SIG-M5 (cell line): ENCODE measurements around the gene RAB11A.

ENCODE experiments used
- DNase-seq: peaks from one replicate; lab custom pipeline; 2025; lab: John Stamatoyannopoulos, UW

Gene RAB11A

DNA sequence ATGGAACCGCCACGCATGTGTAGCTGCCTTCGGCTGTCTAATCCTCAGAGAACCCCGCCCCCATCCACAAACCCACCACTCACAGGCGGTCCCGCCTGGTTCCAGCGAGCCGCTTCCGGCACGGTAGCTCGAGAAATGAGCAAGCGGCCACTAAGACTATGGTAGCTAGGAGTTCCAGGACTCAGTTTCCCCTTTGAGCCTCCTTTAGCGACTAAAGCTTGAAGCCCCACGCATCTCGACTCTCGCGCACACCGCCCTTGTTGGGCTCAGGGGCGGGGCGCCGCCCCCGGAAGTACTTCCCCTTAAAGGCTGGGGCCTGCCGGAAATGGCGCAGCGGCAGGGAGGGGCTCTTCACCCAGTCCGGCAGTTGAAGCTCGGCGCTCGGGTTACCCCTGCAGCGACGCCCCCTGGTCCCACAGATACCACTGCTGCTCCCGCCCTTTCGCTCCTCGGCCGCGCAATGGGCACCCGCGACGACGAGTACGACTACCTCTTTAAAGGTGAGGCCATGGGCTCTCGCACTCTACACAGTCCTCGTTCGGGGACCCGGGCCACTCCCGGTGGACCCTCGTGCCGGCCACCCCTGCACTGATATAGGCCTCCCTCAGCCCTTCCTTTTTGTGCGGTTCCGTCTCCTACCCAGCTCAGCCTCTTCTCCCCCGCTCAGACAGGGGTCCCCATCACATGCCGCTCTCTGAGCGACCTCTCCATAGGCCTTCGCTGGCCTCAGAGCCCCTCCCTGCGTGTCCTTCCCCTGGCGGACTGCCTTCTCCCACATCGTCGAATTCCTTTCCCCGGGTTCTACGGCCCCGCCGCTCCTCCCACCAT is at the start of gene RAB11A:
RAB11A (plus strand) TSS at position 366 of the 828 bp plus-strand sequence; CDS start at position 461, 95 bp downstream.
- peak; percentile 73 for DNase-seq

DNA sequence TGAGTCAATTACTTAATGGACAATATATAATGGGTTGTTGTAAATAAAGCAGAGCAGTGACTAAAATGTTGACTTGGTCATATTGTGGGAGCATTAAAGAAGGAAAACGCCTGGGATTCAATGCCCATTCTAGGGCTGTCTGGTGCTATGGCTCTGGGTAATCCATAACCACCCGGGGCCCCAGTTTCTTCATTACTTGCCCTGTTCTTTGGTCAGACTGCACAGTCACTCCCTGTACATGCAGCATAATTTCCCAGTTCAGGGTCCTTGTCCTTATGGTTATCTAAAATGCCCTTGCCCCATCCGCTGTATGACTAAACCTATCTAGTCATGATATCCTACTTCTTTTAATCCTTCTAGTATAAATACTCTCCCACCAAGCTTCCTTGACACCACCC is 49.7 kb upstream of the RAB11A start:
- DNase-seq = no peak

DNA sequence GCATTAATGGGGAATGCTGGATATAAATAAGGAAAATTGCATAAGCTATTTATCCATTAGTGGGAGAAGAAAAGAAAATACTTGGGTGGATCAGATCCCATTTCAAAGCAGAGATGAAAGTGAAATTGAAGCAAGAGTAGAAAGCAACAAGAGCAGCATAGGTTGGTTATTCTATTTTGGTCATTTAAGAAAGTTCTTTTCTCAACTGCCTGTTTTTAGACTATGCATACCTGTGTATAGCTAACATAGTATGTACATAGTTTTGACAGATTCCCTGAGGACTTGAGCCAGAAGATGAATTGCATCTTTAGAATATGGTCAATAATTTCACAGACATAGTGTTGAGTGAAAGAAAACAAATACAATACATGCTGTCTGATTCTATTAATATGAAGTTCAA is 48.2 kb upstream of the RAB11A start:
- no peak for DNase-seq

DNA sequence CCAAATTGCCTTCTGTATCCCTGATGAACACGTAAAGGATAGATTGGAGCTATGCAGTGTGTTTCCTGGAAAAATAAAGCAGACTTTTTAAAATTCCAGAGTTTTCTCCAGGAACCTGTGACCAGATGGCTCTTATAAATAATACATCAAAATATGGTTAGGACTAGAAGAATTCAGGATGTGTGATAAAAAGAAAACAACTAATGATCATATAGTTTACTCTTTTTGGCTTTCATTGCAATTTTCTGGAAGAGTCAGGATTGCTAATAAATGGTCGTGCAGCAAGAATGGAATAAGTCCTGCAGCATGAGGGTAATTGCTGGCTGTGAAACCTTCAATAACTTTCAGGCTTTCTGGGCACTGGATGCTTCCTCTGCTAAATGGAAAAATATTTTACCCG is 47.0 kb upstream of the RAB11A start:
- DNase-seq = no peak

DNA sequence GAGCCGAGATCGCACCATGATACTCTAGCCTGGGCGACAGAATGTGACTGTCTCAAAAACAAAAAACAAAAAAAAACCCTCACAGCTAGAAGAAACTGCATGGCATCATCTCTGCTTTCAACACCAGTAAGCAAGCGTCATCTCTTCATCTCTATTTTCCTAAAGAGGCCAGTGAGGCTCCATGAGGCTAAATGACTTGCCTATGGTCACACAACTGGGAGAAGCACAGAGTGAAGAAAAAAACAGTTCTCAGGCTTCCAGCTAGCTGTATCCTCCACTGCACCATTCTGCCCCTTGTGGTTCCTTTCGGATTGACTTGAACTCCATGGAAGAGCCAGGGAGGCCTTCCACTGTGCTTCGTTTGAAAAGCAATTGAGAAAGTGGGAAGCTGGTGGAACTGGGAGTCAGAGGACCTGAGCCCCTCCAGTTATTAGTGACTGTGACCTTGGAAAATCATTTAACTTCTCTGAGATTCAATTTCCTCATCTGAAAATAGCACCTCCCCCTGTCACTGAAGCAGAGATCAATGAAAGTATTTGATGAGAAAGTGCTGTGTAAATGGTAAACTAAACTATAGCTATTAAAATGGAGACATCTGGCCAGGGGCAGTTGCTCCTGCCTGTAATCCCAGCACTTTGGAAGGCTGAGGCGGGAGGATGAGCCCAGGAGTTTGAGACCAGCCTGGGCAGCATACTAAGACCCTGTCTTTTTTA is 45.1 kb upstream of the RAB11A start:
- DNase-seq = no peak

DNA sequence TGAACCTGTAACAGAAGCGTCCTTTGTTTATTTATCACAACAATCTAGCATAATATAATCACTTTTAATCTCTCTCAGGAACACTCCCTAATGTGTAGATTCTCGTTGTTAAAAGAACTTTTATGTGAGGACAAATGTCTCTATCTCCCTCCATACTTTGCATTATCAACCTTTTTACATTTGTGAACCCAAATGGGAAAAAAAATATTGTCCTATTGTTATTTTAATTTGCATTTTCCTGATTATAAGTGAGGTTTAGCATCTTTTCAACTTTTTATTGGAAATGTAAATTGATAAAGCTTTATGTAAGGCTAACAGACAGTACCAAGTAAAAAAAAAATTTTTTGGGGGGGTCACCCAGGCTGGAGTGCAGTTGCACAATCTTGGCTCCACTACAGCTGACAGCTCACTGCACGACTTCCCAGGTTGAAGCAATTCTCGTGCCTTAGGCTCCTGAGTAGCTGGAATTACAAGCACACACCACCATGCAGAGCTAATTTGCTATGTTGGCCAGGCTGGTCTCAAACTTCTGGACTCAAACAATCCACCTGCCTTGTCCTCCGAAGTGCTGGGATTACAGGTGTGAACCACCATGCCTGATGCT is 44.2 kb upstream of the RAB11A start:
- no peak for DNase-seq

DNA sequence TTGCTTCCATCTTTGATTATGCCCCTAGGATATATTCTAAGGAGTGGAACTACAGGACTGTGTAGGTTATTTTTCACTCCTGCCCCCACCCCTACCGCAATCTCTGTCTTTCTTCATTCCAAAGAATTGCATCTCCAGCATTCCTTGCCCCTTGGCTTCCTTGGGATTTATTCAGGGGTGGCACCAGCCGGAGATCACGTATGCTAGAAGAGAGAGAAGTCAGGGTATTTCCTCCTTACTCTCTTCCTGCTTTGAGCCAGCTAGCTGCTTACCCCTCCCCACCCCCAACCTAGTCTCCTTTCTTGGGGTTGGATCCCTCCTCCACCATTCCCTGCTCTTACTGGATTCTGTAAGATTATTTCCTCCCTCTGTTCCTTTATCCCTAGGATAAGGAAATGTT is 42.2 kb upstream of the RAB11A start:
- DNase-seq = no peak

DNA sequence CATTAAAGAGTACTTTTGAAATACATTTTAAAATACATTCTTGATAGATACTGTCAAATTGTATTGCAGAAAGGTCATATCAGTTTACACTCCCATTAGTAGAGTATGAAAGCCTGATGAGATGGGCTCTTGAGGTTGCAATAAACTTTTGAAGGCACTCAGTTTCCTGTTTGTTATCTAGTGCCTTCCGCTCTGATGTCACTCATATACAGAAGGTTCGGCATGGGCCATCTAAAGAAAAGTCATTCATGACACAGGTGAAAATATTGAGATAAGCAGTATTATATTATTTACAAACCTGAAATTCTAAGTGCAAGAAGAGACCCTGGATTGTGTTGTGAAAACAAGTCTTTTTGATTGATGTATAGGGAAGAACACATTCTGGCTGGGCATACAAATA is 40.7 kb upstream of the RAB11A start:
- DNase-seq = no peak

DNA sequence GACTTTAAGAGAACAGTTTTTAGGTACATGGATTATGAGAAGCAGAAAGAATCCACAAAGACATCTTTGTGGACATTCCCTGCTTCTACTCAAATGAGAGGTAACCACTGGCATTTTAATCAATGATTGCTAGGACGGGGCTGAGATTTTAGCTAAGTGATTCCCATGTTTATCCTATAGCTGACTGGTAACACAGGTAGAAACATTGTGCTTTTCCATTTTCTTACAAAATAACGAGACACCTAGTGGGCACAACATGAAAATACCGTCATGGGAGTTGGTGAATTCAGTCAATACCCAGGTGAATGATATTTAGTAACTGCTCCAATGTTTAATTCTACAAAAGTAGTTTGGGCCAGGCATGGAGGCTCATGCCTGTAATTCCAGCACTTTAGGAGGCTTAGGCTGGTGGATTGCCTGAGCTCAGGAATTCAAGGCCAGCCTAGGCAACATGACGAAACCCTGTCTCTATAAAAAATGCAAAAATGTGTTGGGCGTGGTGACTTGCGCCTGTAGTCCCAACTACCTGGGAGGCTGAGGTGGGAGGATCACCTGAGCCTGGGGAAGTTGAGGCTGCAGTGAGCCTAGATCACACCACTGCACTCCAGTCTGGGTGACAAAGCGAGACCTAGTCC is 40.0 kb upstream of the RAB11A start:
- DNase-seq = no peak

DNA sequence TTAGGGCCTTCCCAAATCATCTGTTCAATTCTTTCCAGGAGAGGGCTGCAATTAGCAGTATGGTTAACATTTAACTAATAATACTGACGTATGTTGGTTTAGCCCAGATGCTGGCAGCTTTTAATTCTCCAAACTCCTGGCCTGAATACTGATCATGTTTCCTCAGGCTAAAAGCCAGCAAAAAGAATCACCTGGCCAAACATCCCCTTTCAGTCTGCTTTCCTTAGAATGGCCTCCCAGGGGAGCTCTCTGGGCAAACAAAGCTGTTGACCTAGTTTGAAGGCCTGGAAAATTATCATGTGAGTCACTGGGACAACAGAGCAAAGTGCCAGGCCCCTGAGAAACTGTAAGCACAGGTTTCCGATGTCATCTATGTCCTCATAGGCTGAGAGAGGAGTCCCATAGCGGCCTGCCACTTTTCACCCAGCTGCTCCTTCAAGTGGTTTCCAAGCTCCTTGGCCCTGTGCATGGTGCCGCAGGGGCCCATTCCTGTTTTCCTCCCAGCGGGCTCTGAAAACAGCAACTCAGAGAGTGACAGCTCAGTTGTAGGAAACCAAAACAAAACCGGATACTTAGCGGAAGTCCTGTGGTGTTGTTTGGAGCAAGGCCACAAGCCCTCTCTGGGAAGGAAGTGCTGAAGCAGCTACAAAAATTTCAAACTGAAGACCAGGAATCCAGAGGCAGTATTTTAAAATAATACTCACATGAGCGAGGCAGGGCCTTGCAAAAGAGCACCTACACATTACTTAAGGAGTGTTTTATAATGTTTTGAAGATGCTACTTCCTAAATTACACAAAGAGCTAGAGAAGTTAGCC is 36.5 kb upstream of the RAB11A start:
- peak; percentile 33 for DNase-seq

DNA sequence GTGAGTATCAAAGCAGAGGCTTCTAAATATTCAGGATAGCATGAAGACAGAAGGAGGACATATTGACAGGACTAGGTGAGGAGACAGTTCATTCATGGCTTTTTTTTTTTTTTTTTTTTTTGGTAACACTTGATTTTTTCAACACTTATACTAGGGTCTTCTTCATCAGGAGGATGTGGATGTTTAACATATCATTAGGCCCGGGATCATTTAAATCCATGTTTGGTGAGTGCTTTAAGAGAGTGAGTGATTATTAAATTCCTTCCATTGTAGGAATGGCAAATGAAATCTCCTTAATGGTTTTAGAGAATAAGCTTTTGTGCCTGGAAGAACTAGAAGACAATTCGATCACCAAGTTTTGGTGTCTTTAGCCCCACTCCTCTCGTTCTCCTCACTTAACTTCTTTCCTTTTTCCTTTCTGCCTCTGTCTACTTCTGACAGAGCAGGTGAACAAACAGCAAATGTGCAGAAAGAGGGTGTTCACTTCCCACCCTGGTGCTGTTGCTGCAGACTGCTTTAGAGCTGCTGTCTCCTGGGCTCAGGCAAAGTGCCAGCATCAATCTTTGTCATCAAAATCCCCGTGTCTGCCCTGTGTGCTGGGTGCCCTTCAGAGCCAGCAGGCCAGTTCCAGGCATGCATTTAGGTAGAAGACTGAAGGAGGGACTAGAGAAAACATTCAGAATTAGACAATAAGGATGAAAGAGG is 35.6 kb upstream of the RAB11A start:
- no peak for DNase-seq

DNA sequence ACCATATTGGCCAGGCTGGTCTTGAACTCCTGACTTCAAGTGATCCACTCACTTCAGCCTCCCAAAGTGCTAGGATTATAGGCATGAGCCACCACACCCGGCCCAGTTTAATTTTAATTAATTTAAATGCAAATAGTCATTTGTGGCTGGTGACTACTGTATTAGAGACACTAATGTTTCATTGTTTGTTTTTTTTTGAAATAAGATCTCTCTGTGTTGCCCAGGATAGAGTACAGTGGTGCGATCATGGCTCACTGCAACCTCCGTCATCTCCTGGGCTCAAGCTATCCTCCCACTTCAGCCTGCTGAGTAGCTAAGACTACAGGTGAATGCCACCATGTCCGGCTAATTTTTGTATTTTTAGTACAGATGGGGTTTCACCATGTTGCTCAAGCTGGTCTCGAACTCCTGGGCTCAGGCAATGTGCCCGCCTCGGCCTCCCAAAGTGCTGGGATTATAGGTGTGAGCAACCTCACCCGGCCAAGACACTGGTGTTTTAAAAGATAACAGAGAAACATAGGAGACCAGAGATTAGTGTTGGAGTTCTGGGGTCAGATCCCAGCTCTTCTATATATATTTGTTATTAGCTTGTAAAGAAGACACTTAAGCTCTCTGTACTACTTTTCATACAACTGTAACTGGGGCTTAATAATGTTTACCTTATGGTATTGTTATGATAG is 34.5 kb upstream of the RAB11A start:
- no peak for DNase-seq

DNA sequence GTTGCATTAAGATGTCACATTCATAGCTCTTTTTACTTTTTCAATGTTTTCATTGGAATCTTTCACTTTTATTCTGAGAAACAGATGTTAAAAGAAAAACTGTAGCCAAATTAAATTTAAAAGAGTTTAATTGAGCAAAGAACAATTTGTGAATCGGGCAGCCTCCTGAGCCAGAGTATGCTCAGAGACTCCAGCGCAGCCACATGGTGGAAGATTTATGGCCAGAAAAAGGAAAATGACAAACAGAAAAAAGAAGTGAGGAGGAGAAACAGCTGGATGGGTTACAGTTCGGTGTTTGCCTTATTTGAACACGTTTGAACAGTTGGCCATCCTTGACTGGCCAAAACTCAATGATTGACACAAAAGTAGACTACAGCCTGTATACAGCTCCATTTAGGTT is 33.8 kb upstream of the RAB11A start:
- no peak for DNase-seq

DNA sequence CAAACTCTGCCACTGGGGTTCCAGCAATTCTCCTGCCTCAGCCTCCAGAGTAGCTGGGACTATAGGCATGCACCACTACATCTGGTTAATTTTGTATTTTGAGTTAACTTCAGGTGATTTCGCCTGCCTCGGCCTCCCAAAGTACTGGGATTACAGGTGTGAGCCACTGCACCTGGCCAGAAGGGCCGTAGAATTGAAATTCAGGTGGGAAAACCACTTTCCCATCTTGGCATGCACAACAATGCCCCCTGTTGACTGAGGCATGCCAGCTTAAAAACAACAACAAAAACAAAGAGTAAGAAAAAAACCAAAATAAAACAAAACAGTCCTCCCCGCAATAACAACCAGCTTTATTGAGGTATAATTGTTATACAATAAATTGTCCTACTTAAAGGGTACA is 32.6 kb upstream of the RAB11A start:
- no peak for DNase-seq

DNA sequence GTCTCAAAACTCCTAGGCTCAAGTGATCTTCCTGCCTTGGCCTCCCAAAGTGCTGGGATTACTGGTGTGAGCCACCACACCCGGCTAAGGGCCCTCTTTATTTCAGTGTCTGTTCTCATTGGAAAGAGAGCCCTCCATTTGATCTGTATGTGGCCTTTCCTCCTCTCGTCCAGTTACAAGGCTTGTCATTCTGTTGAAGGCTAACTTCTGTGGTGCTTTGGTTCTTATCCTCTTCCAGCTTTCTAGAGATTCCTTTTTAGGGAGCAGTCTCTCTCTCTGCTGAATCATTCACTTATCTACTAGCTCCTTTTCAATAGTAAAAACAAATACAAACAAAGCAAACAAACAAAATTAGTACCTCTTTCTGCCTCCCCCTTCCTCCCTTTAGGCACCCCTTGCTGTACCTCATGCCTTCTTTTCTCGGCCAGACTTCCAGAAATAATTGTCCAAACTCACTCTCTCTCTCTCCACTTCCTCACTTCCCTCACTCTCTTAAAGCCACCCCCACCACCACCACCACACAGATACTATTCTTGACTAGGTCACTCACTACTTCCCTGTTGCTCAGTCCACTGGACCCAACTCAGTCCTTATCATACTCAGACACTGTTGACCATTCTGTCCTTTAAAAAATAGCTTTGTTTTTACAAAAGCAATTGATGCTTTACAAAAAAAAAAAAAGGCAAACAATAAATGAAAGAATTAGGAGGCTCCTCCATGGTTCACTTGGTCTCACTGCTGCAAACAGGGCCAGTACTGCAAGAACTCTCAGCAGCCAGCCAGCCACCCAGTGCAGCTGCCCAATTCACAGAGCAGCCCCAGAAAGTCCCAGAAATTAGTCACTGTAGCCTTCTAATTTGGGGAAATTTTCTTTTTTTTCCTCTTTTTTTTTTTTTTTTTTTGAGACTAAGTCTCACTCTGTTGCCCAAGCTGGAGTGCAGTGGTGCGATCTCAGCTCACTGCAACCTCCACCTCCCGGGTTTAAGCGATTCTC is 31.7 kb upstream of the RAB11A start:
- no peak for DNase-seq

DNA sequence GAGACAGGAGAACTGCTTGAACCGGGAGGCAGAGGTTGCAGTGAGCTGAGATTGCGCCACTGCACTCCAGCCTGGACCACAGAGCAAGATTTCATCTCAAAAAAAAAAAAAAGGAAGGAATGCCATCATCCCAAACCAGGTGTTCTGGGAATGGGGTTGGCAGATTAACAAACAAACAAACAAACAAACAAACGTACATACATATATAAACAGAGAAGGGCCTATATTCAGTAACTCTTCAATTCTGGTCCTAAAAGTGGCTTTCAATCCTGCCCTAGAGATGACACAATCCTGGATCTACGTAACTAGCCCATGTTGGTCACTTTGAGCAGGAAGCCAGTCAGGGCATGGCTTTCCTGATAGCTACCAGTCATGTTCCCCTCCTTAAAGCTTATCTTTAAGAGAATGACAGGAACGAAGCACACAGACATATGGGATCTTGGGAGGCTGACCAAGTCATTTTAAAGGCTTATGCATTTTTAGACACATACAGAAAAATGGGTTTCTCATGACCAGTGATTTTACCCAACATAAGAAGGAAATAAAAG is 29.9 kb upstream of the RAB11A start:
- no peak for DNase-seq

DNA sequence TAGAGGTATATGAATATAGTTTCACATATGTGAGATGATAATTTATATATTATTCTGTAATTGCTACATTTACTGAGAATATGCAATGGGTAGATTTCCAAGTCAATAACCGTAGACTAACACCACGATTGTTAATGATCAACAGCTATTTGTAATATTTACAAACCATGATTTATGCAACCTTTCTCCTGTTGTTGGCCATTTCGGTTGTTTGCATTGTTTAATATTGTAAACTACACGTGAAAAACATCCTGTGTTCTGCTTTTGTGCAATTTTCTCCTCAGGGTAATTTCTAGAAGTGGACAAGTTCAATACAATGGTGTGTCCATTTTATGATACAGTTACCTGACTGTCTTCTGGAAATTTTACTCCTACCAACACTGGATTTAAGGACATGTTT is 29.3 kb upstream of the RAB11A start:
- no peak for DNase-seq

DNA sequence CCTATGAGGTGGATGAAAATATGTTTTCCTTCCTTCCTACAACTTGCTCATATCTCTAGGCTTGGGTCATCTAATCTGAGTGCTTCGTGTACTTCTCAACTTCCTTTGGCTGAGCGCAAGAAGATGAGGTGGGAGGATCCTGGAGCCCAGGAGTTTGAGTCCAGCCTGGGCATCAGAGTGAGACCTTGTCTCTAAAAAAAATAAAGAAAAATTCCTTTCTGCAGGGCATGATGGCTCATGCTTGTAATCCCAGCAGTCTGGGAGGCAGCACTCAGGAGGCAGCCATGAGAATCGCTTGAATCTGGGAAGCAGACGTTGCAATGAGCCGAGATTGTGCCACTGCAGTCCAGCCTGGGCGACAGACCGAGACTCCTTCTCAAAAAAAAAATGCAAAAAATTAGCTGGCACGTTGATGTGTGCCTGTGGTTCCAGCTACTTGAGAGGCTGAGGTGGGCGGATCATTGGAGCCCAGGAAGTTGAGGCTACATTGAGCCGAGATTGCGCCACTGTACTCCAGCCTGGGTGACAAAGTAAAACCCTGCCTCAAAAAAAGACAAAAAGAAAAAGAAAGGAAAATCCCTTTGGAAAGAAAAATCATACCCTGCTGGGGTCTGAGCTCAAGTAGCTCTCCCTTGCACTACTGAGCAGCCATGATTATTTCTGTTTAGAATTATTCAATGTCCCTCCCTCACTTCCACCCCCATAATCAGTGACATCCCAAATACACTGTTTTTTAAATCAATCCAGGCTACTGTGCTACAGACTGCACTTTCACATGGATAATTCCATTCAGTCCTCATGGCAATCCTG is 28.0 kb upstream of the RAB11A start:
- no peak for DNase-seq
